PFSK-1 (cell line): ENCODE measurements around the gene TPGS1.

ENCODE experiments used
- FOXP2 ChIP-seq: optimal IDR thresholded peaks from 2 replicates; pipeline ENCODE3; 2011; ENCODE audit warnings: borderline replicate concordance, control low read depth, inconsistent platforms; ENCODE audit not compliant: insufficient read depth; ENCODE audit errors: extremely low read length, extremely low read depth
- POLR2AphosphoS5 ChIP-seq: IDR thresholded peaks from 2 replicates; pipeline ENCODE4 v1.6.1; 2012; ENCODE audit warnings: low read depth, mild to moderate bottlenecking, control low read depth, low read length, moderate library complexity
- REST ChIP-seq, 2 experiments: IDR thresholded peaks; 2 replicates each; pipeline versions ENCODE4 v1.6.1 to v1.8.0; 2011 to 2012; ENCODE audit warnings: low read depth in 2 of 2, low read length in 2 of 2, control low read depth in 1 of 2, inconsistent platforms in 1 of 2, mild to moderate bottlenecking in 1 of 2, moderate library complexity in 1 of 2; ENCODE audit not compliant: insufficient read depth in 1 of 2
- SIN3A ChIP-seq: IDR thresholded peaks from 2 replicates; pipeline ENCODE4 v1.6.1; 2012; ENCODE audit warnings: mild to moderate bottlenecking, low read length, moderate library complexity, borderline replicate concordance; ENCODE audit not compliant: insufficient read depth
- TAF1 ChIP-seq: IDR thresholded peaks from 2 replicates; pipeline ENCODE4 v1.6.1; 2012; ENCODE audit warnings: low read length, control low read depth, borderline replicate concordance; ENCODE audit not compliant: insufficient read depth

TPGS1 gene

GRCh38 chr19:460877-461720, 46.2 kb upstream of the TPGS1 start, which contains the start of gene SHC2:
Gene SHC2 (minus strand): TSS chr19:461033. CDS start chr19:460996, 37 bp downstream.
- TF ChIP-seq FOXP2 (peak; percentile 1), TAF1 (no peak), REST (IDR thresholded peaks at IDR 0.05; ENCODE audit: insufficient read depth in 1 of 2, low read depth in 2 of 2, low read length in 2 of 2) (no peak), POLR2AphosphoS5 (no peak)

GRCh38 chr19:461721-462551, 45.4 kb upstream of the TPGS1 start:
- TF ChIP-seq POLR2AphosphoS5 = no peak
- TF ChIP-seq FOXP2 = no peak
- TF ChIP-seq SIN3A = no peak
- no peak for TF ChIP-seq TAF1
- no peak for TF ChIP-seq REST (IDR thresholded peaks at IDR 0.05; ENCODE audit: insufficient read depth in 1 of 2, low read depth in 2 of 2, low read length in 2 of 2)

DNA sequence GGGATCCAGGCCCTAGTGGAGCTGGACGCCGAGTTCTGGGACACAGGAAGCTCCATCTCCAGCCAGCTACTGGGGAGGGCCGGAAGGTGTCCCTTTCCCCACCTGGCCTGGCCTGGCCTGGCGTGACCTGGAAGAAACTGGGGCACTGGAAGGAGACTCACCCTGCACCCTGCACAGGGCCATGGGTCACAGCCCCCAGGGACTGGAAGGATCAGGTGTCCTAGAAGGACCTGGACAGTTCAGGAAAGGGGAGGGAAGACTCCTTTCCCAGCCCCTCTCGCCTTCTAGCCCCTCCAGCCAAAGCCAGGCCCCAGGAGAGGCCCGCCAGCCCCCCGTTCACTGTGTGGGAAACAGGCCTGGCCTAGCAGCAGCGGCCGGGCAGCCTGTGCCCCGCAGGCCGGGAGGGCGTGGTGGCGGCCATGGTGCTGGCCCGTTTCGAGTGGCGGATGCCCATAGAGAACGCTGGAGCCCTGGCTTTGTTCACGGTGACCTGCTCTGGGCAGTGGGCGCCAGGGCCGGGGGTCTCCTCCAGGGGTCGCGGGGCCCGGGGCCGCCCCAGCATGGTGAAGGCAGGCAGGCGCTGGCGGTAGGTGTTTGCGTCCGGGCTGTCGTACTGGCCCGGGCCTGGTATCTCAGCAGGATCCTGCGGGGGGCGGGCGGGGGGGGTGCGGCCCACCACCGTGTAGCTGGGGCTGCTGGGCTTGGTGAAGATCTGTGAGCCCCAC, 43.7 kb upstream of the TPGS1 start:
- TF ChIP-seq REST (IDR thresholded peaks at IDR 0.05; ENCODE audit: insufficient read depth in 1 of 2, low read depth in 2 of 2, low read length in 2 of 2) = no peak

DNA sequence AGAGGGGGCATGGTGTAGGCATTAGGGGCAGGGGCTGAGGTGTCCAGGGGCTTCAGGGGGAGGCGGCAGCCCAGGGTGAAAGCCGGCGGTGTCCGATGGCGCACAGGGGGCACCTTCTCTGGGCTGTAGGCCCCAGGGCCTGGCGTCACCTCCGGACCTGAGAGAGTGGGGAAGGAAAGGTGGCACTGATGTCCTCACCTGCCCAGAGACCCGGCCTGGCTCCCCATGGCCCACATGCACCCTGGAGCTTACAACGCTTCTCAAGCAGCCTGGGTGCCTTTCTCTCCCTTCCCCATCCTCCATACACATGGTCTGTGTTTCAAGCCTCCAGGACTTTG, 43.1 kb upstream of the TPGS1 start:
- TF ChIP-seq REST (IDR thresholded peaks at IDR 0.05; ENCODE audit: insufficient read depth in 1 of 2, low read depth in 2 of 2, low read length in 2 of 2) (no peak), TAF1 (no peak), POLR2AphosphoS5 (no peak), FOXP2 (no peak), SIN3A (no peak)
